K562 (cell line): ENCODE results near the gene ID1. TPM values are rescaled to one million over a fixed set of nuclear protein-coding genes. Genes with fewer than 3 reads are reported as not detected.
A peak's percentile ranks its signal among the peaks of the same experiment; 100 is the strongest.

Source experiments
- ATAC-seq: fragments of 200-7000 bp; cut with Tn5 transposase; 3 replicates; pipeline ENCODE4 v1.9.1; 2020; ENCODE audit warnings: moderate library complexity
- BruUV-seq: library from RNA; stranded (reverse); fragments of 400-500 nt; replicated peaks from 2 replicates; lab custom pipeline; 2021; lab: Mats Ljungman, UMichigan
- CTCF ChIA-PET: fragments of 300-600 bp; formaldehyde crosslinking; extraction: SDS; loops from one replicate; lab custom pipeline; 2021; ENCODE audit warnings: low intra/inter-chr PET ratio; lab: Yijun Ruan, JAX
- POLR2A ChIA-PET: fragments of 300-600, 350-650 bp; sonication (Branson Sonifier 250); formaldehyde crosslinking; extraction: SDS; loops from one replicate; lab custom pipeline; 2021; ENCODE audit warnings: antibody characterized with exemption, inconsistent platforms; lab: Yijun Ruan, JAX
- DNase-seq, 4 experiments: peaks; one replicate each; pipeline versions ENCODE4 v3.0.0 to v3.0.0-alpha.2; 2011 to 2018; ENCODE audit warnings: low spot score in 3 of 4, mixed read lengths in 3 of 4; ENCODE audit errors: extremely low read depth in 1 of 4
- FAIRE-seq: peaks from 2 replicates; lab custom pipeline; 2011; peaks lifted over from hg19 to GRCh38; lab: Jason Lieb, UNC
- H2AFZ ChIP-seq: 2 replicates; pipeline ENCODE4 v1.6.0; 2011; ENCODE audit warnings: low read depth, low read length, control low read depth, inconsistent platforms
- H3K27ac ChIP-seq: fragments of 200-600 bp; 3 replicates; pipeline ENCODE4 v1.8.0; 2011; ENCODE audit warnings: low read depth, mild to moderate bottlenecking, control low read depth, inconsistent platforms, low read length, moderate library complexity, mixed read lengths; ENCODE audit errors: extremely low read depth
- H3K27me3 ChIP-seq, 2 experiments: fragments of 300-600 bp in 1 of 2; 2 replicates in 1 of 2; 3 replicates in 1 of 2; pipeline versions ENCODE4 v1.6.0 to v1.8.0; 2011; ENCODE audit warnings: inconsistent platforms in 2 of 2, low read length in 2 of 2, mild to moderate bottlenecking in 1 of 2, mixed read lengths in 1 of 2, moderate library complexity in 1 of 2; ENCODE audit not compliant: control insufficient read depth in 2 of 2, insufficient read depth in 2 of 2
- H3K36me3 ChIP-seq: fragments of 300-600 bp; 3 replicates; pipeline ENCODE4 v1.8.0; 2011; ENCODE audit warnings: mild to moderate bottlenecking, low read length, inconsistent platforms; ENCODE audit not compliant: control insufficient read depth, insufficient read depth
- H3K4me1 ChIP-seq, 2 experiments: fragments of 200-600 bp in 1 of 2; replicated peaks in 1 of 2; 2 replicates in 1 of 2; 3 replicates in 1 of 2; pipeline versions ENCODE4 v1.5.1 to v1.8.0; 2011; ENCODE audit warnings: inconsistent platforms in 2 of 2, low read length in 2 of 2, mild to moderate bottlenecking in 1 of 2, mixed read lengths in 1 of 2, moderate library complexity in 1 of 2; ENCODE audit not compliant: control insufficient read depth in 2 of 2, insufficient read depth in 2 of 2
- H3K4me2 ChIP-seq: 2 replicates; pipeline ENCODE4 v1.6.1; 2011; ENCODE audit warnings: low read length, control low read depth, inconsistent platforms, mixed read lengths; ENCODE audit not compliant: insufficient read depth
- H3K4me3 ChIP-seq: fragments of 200-600 bp; sonication (generic), shearing (Covaris generic); 2 replicates; pipeline ENCODE4 v1.5.1; 2016; ENCODE audit warnings: control low read depth, inconsistent platforms
- H3K79me2 ChIP-seq: fragments of 200-600 bp; 3 replicates; pipeline ENCODE4 v1.8.0; 2011; ENCODE audit warnings: low read length, inconsistent platforms; ENCODE audit not compliant: control insufficient read depth, insufficient read depth
- H3K9ac ChIP-seq, 2 experiments: 2 replicates each; pipeline versions ENCODE4 v1.6.0 to v1.6.1; 2011; ENCODE audit warnings: low read depth in 2 of 2, low read length in 2 of 2, control low read depth in 1 of 2, inconsistent platforms in 1 of 2, mild to moderate bottlenecking in 1 of 2, mixed read lengths in 1 of 2; ENCODE audit not compliant: insufficient read depth in 1 of 2
- H3K9me1 ChIP-seq: one replicate; pipeline ENCODE4 v1.6.0; 2011; ENCODE audit warnings: inconsistent platforms, mild to moderate bottlenecking, low read length, moderate library complexity; ENCODE audit not compliant: control insufficient read depth, insufficient read depth
- H3K9me3 ChIP-seq: replicated peaks from 2 replicates; pipeline ENCODE4 v1.5.1; 2011; ENCODE audit warnings: low read depth, low read length, inconsistent platforms; ENCODE audit not compliant: control insufficient read depth, insufficient read depth
- H4K20me1 ChIP-seq: replicated peaks from 2 replicates; pipeline ENCODE4 v1.6.1; 2011; ENCODE audit warnings: low read length, inconsistent platforms, mixed read lengths; ENCODE audit not compliant: control insufficient read depth, insufficient read depth
- EP300 ChIP-seq: IDR thresholded peaks from 2 replicates; pipeline ENCODE4 v1.6.1; 2012; ENCODE audit warnings: low read length, improper control_type of control experiment
- NR4A1 ChIP-seq, 2 experiments: fragments of 250-450 bp in 1 of 2; fragments of 450-650 bp in 1 of 2; sonication (Bioruptor Pico) in 1 of 2; IDR thresholded peaks; 2 replicates each; pipeline versions ENCODE4 v1.4.0 to v1.6.1; 2016 to 2020; ENCODE audit warnings: mild to moderate bottlenecking in 2 of 2, missing compliant biosample characterization in 1 of 2, missing genetic modification characterization in 1 of 2, moderate library complexity in 1 of 2
- PCBP1 ChIP-seq: fragments of 200-400 bp; formaldehyde crosslinking; IDR thresholded peaks from 2 replicates; pipeline ENCODE4 v1.6.1; 2018; ENCODE audit warnings: mild to moderate bottlenecking, low read depth, low read length; ENCODE audit not compliant: poor library complexity, severe bottlenecking
- SAP30 ChIP-seq: fragments of 200-600 bp; sonication (generic); IDR thresholded peaks from 2 replicates; pipeline ENCODE4 v1.6.1; 2012; ENCODE audit warnings: borderline replicate concordance, low read depth, mild to moderate bottlenecking, moderate library complexity, low read length, control low read depth, inconsistent platforms; ENCODE audit not compliant: insufficient read depth, poor library complexity, severe bottlenecking
- SMARCA5 ChIP-seq: fragments of 450-650 bp; IDR thresholded peaks from 2 replicates; pipeline ENCODE4 v1.6.1; 2016
- ZNF146 ChIP-seq: IDR thresholded peaks from one replicate; pipeline ENCODE4 v1.6.1; 2018; ENCODE audit warnings: missing compliant biosample characterization; ENCODE audit not compliant: unreplicated experiment
- WGBS: fragments of 100-300 bp; shearing (Covaris generic); methylation state at CpG from one replicate; pipeline ENCODE4 v1.1.6; 2016; ENCODE audit warnings: low coverage, mixed read lengths; ENCODE audit not compliant: insufficient coverage; ENCODE audit errors: missing lambda C conversion rate; 5-methylcytosine and 5-hydroxymethylcytosine counted together
- in situ Hi-C: fragments of 300-500 bp; cut with MboI; formaldehyde crosslinking; loops from 4 replicates; pipeline ENCODE4 v1.15.0; 2018; ENCODE audit warnings: inconsistent platforms, mixed read lengths
- intact Hi-C: fragments of 100-400 bp; cut with micrococcal nuclease; formaldehyde crosslinking; loops from 2 replicates; pipeline ENCODE4 v1.14.2; 2022
- polyA plus RNA-seq, 8 experiments: library from polyadenylated mRNA; depleted of rRNA in 4 of 8; stranded (reverse) in 5 of 8; unstranded in 3 of 8; fragments of >200 nt; fragmentation: Nextera tagmentation in 2 of 8; fragmentation: Illumina TruSeq in 1 of 8; extraction: Ambion mirVana in 2 of 8; extraction: Trizol in 1 of 8; gene quantifications; 2 replicates each; pipeline versions ENCODE4 v1.2.1 to v1.2.3, GENCODE V29; 2011 to 2014; ENCODE audit warnings: inconsistent platforms in 1 of 8, missing spikeins in 1 of 8
- total RNA-seq, 7 experiments: library from RNA; depleted of rRNA in 6 of 7; stranded (reverse); fragments of >200 nt in 6 of 7; fragmentation: Illumina TruSeq in 2 of 7; extraction: Trizol in 2 of 7; gene quantifications; 2 replicates each; pipeline versions ENCODE4 v1.2.1 to v1.2.3, GENCODE V29; 2011 to 2021; ENCODE audit warnings: low replicate concordance in 1 of 7
- TF ChIP-seq, protein P1 (sequence below): sonication (generic); formaldehyde crosslinking; IDR thresholded peaks from 2 replicates; pipeline ENCODE4 v1.8.1; 2023; ENCODE audit warnings: missing genetic modification reagents, mild to moderate bottlenecking, borderline replicate concordance

The ID1 gene
- total and polyA plus RNA-seq, 9 of the 15 experiments (the other 6 are each of a cell fraction or from before 2014, with no cell fraction given): 1.4 to 358 (median 65.0) TPM

DNA sequence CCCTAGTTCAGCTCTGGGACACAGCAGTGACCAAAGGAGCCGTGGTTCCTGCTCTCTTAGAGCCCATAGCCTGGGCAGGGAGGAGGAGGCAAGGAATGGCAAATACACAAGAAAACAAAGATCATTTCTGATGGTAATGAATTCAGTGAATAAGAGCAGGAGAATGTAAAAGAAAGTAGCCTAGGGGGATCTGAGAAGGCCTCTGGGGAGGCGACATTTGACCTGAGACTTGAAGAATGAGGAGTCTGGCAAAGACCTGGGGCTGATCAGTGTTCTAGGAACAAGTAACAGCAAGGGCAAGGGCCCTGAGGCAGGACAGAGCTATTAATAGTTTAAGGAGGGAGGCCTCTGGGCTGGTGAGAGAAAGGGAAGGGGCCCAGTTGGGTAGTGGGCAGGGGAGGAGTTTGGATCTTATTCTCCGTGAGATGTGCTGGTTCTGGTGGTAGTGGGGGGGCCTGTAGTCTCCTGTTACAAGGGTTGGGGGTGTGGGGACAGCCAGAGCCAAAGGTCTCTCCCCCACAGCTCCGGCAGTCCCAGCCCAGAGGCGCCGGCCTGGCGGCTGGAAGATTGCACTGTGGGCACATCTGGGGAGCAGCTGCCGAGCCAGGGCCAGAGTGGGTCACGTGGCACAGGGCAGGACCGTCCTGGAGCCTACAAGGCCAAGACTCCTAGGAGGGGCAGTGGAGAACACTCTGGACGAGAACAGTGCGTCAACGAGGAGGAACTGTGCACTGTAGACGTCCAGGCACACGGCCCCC, 9.3 kb upstream of the ID1 start:
- FAIRE-seq (no peak), ATAC-seq (peak; percentile 65), DNase-seq (peak in 2 of 4 experiments; percentile 26 to 41)
- H3K9me3 ChIP-seq: no peaks in the 10 kb centered on the region
- H4K20me1 ChIP-seq: no peaks in the 10 kb centered on the region
- no peaks in the 10 kb centered on the region for H3K9me1 ChIP-seq
- no peak overlapping the region for H3K4me3 ChIP-seq
- in situ Hi-C loops (loop anchor here (25.0 kb wide), 1 partner anchor 1041 kb away; no protein-coding TSS in a partner anchor), intact Hi-C loops (no loop called here)
- 32% methylated on average over 15 of the region's 15 CpGs for WGBS
- peak overlapping the region; percentile 47 for H3K27ac ChIP-seq
- peak overlapping the region; percentile 36 to 85; a peak in 3 of 4 replicates for H3K9ac ChIP-seq
- H2AFZ ChIP-seq: peak overlapping the region; percentile 80
- H3K36me3 ChIP-seq: no peaks in the 10 kb centered on the region
- BruUV-seq: no TSS peak
- H3K27me3 ChIP-seq: no peaks in the 10 kb centered on the region
- POLR2A ChIA-PET: interaction anchor here (0.9 to 2.4 kb wide), 3 partner anchors 10 to 22 kb away, joined by 4 to 17 read pairs (median 5); partner anchors contain the start of gene ID1
- peaks cover 24 to 32% of the 10 kb centered on the region in 2 experiments for H3K4me1 ChIP-seq
- CTCF ChIA-PET: interaction anchor here (0.5 kb wide), 1 partner anchor 113 kb away, joined by 3 read pairs; no protein-coding TSS in a partner anchor
- H3K79me2 ChIP-seq: no peaks in the 10 kb centered on the region; the same call in 2 of the 3 replicates
- H3K4me2 ChIP-seq: no peak overlapping the region
- TF ChIP-seq NR4A1 (CRISPR knock-in tag; IDR thresholded peaks at IDR 0.05): no peak
- TF ChIP-seq NR4A1 (tag; IDR thresholded peaks at IDR 0.05): no peak
- TF ChIP-seq SMARCA5: peak; percentile 97
- TF ChIP-seq PCBP1: no peak
- no peak for TF ChIP-seq EP300
- TF ChIP-seq ZNF146 (CRISPR knock-in tag): no peak
- TF ChIP-seq SAP30: no peak
- TF ChIP-seq, protein P1, sequence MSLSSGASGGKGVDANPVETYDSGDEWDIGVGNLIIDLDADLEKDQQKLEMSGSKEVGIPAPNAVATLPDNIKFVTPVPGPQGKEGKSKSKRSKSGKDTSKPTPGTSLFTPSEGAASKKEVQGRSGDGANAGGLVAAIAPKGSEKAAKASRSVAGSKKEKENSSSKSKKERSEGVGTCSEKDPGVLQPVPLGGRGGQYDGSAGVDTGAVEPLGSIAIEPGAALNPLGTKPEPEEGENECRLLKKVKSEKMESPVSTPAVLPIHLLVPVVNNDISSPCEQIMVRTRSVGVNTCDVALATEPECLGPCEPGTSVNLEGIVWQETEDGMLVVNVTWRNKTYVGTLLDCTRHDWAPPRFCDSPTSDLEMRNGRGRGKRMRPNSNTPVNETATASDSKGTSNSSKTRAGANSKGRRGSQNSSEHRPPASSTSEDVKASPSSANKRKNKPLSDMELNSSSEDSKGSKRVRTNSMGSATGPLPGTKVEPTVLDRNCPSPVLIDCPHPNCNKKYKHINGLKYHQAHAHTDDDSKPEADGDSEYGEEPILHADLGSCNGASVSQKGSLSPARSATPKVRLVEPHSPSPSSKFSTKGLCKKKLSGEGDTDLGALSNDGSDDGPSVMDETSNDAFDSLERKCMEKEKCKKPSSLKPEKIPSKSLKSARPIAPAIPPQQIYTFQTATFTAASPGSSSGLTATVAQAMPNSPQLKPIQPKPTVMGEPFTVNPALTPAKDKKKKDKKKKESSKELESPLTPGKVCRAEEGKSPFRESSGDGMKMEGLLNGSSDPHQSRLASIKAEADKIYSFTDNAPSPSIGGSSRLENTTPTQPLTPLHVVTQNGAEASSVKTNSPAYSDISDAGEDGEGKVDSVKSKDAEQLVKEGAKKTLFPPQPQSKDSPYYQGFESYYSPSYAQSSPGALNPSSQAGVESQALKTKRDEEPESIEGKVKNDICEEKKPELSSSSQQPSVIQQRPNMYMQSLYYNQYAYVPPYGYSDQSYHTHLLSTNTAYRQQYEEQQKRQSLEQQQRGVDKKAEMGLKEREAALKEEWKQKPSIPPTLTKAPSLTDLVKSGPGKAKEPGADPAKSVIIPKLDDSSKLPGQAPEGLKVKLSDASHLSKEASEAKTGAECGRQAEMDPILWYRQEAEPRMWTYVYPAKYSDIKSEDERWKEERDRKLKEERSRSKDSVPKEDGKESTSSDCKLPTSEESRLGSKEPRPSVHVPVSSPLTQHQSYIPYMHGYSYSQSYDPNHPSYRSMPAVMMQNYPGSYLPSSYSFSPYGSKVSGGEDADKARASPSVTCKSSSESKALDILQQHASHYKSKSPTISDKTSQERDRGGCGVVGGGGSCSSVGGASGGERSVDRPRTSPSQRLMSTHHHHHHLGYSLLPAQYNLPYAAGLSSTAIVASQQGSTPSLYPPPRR (CRISPR knock-in tag): no peak
